ENCODE data around the gene MYO5B.

The MYO5B gene

GRCh38 chr18:50190926-50191325 lies 4.0 kb downstream of the MYO5B start:
- H3K4me3 ChIP-seq (ENCODE audit: insufficient read depth, low read length, poor library complexity, severe bottlenecking) = no peak overlapping the region
- H3K27ac ChIP-seq (ENCODE audit: low read depth, low read length) = no peak overlapping the region
- no peak overlapping the region for H3K9ac ChIP-seq (ENCODE audit: low read length)
- TF ChIP-seq CTCF (IDR thresholded peaks at IDR 0.05; ENCODE audit: insufficient read depth, low read length, poor library complexity, severe bottlenecking) (no peak), EZH2phosphoT487 (conservative IDR thresholded peaks at IDR 0.05; ENCODE audit: low read length) (no peak)
- no peaks in the 10 kb centered on the region for H4K20me1 ChIP-seq (ENCODE audit: low read depth, low read length)
- H3K36me3 ChIP-seq (ENCODE audit: low read length) = no peaks in the 10 kb centered on the region
- no peak overlapping the region for H3K4me2 ChIP-seq (ENCODE audit: low read depth, low read length, poor library complexity, severe bottlenecking)
- no peaks in the 10 kb centered on the region for H3K9me2 ChIP-seq (replicated peaks; ENCODE audit: insufficient read depth, low read length)
- no peaks in the 10 kb centered on the region for H3K27me3 ChIP-seq (ENCODE audit: low read length)
- no peaks in the 10 kb centered on the region for H3F3A ChIP-seq (ENCODE audit: insufficient read depth)
- H3K9me3 ChIP-seq (ENCODE audit: insufficient read depth, low read length) = no peaks in the 10 kb centered on the region
- no peaks in the 10 kb centered on the region for H3K79me2 ChIP-seq (ENCODE audit: insufficient read depth, low read length)
- no peak overlapping the region for H2AFZ ChIP-seq (ENCODE audit: low read depth, low read length, severe bottlenecking)

- no peak for TF ChIP-seq EZH2phosphoT487 (conservative IDR thresholded peaks at IDR 0.05; ENCODE audit: low read length)
- TF ChIP-seq CTCF (IDR thresholded peaks at IDR 0.05; ENCODE audit: insufficient read depth, low read length, poor library complexity, severe bottlenecking) = no peak
- H4K20me1 ChIP-seq (ENCODE audit: low read depth, low read length) = no peaks in the 10 kb centered on the region
- H3K9me3 ChIP-seq (ENCODE audit: insufficient read depth, low read length) = no peaks in the 10 kb centered on the region
- no peaks in the 10 kb centered on the region for H3K79me2 ChIP-seq (ENCODE audit: insufficient read depth, low read length)
- H3K9me2 ChIP-seq (replicated peaks; ENCODE audit: insufficient read depth, low read length) = no peaks in the 10 kb centered on the region
- H3K4me3 ChIP-seq (ENCODE audit: insufficient read depth, low read length, poor library complexity, severe bottlenecking) = no peak overlapping the region
- no peaks in the 10 kb centered on the region for H3K27me3 ChIP-seq (ENCODE audit: low read length)
- H3K36me3 ChIP-seq (ENCODE audit: low read length) = no peaks in the 10 kb centered on the region
- no peaks in the 10 kb centered on the region for H3F3A ChIP-seq (ENCODE audit: insufficient read depth)
- no peak overlapping the region for H3K27ac ChIP-seq (ENCODE audit: low read depth, low read length)
- H3K4me2 ChIP-seq (ENCODE audit: low read depth, low read length, poor library complexity, severe bottlenecking) = no peak overlapping the region
- H2AFZ ChIP-seq (ENCODE audit: low read depth, low read length, severe bottlenecking) = no peak overlapping the region
- H3K9ac ChIP-seq (ENCODE audit: low read length) = no peak overlapping the region
These were observed 4.7 kb downstream of the MYO5B start for GRCh38 chr18:50190236-50190635.

- no peak overlapping the region for H3K27ac ChIP-seq (ENCODE audit: low read depth, low read length)
- H3K4me3 ChIP-seq (ENCODE audit: insufficient read depth, low read length, poor library complexity, severe bottlenecking) = no peak overlapping the region
- H3K9ac ChIP-seq (ENCODE audit: low read length) = no peak overlapping the region
- H3K79me2 ChIP-seq (ENCODE audit: insufficient read depth, low read length) = no peaks in the 10 kb centered on the region
- H3K36me3 ChIP-seq (ENCODE audit: low read length) = no peaks in the 10 kb centered on the region
- no peak overlapping the region for H3K4me2 ChIP-seq (ENCODE audit: low read depth, low read length, poor library complexity, severe bottlenecking)
- no peaks in the 10 kb centered on the region for H3K9me3 ChIP-seq (ENCODE audit: insufficient read depth, low read length)
- H4K20me1 ChIP-seq (ENCODE audit: low read depth, low read length) = no peaks in the 10 kb centered on the region
- H3F3A ChIP-seq (ENCODE audit: insufficient read depth) = no peaks in the 10 kb centered on the region
- no peak overlapping the region for H2AFZ ChIP-seq (ENCODE audit: low read depth, low read length, severe bottlenecking)
- TF ChIP-seq CTCF (IDR thresholded peaks at IDR 0.05; ENCODE audit: insufficient read depth, low read length, poor library complexity, severe bottlenecking) = no peak
- TF ChIP-seq EZH2phosphoT487 (conservative IDR thresholded peaks at IDR 0.05; ENCODE audit: low read length) = no peak
- H3K27me3 ChIP-seq (ENCODE audit: low read length) = no peaks in the 10 kb centered on the region
- H3K9me2 ChIP-seq (replicated peaks; ENCODE audit: insufficient read depth, low read length) = no peaks in the 10 kb centered on the region
These were observed 5.8 kb downstream of the MYO5B start for GRCh38 chr18:50189160-50189559.
